IgD-negative memory B cell (primary cell): ENCODE data around the gene DNAAF8. TPM values are rescaled to one million over a fixed set of nuclear protein-coding genes. Genes with fewer than 3 reads are reported as not detected.

Experiments
- H3K27ac Mint-ChIP-seq, 3 donors: one replicate each; pipeline ENCODE4 v1.8.0; 2020 to 2022; ENCODE audit warnings: mild to moderate bottlenecking in 3 of 3, mixed read lengths in 3 of 3, moderate library complexity in 1 of 3
- H3K27me3 Mint-ChIP-seq: one replicate; pipeline ENCODE4 v1.8.0; 2021; ENCODE audit warnings: mixed read lengths
- H3K36me3 Mint-ChIP-seq: one replicate; pipeline ENCODE4 v1.8.0; 2020; ENCODE audit warnings: mild to moderate bottlenecking, mixed read lengths
- H3K4me1 Mint-ChIP-seq, 3 donors: one replicate each; pipeline ENCODE4 v1.8.0; 2020 to 2022; ENCODE audit warnings: mixed read lengths in 3 of 3, mild to moderate bottlenecking in 1 of 3
- H3K4me3 Mint-ChIP-seq, 4 donors: one replicate each; pipeline ENCODE4 v1.8.0; 2020 to 2022; ENCODE audit warnings: mild to moderate bottlenecking in 4 of 4, mixed read lengths in 4 of 4, moderate library complexity in 3 of 4
- H3K9me3 Mint-ChIP-seq, 3 donors: one replicate each; pipeline ENCODE4 v1.8.0; 2020 to 2021; ENCODE audit warnings: mixed read lengths in 3 of 3, mild to moderate bottlenecking in 1 of 3
- polyA plus RNA-seq: library from polyadenylated mRNA; unstranded; fragments of 300-500 nt; fragmentation: Illumina TruSeq; gene quantifications from one replicate; pipeline ENCODE4 v1.2.3, GENCODE V29; 2021

The DNAAF8 gene
- polyA plus RNA-seq, 1 donor from 2014 or later: 0.35 TPM

DNA sequence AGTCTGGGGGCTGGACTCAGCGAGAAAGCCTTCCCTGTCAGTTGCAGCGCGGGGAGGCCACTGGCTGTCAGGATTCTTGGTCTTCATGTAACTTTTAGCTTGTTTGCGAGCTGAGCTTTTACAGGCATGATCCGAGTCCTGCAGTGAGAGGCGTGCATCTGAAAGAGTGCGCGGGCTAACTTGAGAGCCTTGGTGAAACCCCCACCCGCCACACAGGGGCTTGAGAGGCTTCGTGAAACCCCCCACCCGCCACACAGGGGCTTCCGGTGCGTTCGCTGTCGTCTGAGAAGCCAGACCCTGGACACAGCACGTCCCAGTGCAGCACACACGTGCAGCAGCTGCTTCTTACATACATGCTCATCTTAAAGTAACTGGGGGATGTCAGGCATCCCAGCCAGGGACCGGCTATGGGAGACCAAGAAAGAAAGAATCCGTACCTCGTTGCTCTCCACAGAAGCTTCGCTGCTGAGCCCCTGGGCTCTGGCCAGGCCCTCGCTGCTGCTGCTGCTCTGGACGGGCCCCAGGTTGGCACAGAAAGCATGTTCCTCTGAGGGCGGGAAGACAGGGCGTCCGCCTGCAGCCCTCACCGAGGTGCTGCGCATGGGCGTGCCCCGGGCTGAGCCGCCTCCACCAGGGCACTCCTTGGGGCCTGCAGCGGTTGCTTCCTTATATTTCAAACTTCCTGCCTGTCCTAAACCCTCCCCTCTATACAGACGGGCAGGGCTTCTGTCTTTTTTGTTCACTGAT, 33.2 kb upstream of the DNAAF8 start:
- no peaks in the 10 kb centered on the region for H3K4me1 Mint-ChIP-seq
- peak overlapping the region in 1 of 4 donors; percentile 63 for H3K4me3 Mint-ChIP-seq
- no peaks in the 10 kb centered on the region for H3K9me3 Mint-ChIP-seq
- H3K27ac Mint-ChIP-seq: peak overlapping the region in 1 of 3 donors; percentile 29
- no peaks in the 10 kb centered on the region for H3K27me3 Mint-ChIP-seq
- H3K36me3 Mint-ChIP-seq: peaks cover 3% of the 10 kb centered on the region

- Mint-ChIP-seq H3K27me3 (no peaks in the 10 kb centered on the region), H3K27ac (peak overlapping the region in 1 of 3 donors; percentile 29), H3K4me3 (peak overlapping the region in 1 of 4 donors; percentile 8), H3K4me1 (no peaks in the 10 kb centered on the region), H3K36me3 (peaks cover 5% of the 10 kb centered on the region), H3K9me3 (no peaks in the 10 kb centered on the region)
These were observed 32.4 kb upstream of the DNAAF8 start for GRCh38 chr16:4701791-4702465.

DNA sequence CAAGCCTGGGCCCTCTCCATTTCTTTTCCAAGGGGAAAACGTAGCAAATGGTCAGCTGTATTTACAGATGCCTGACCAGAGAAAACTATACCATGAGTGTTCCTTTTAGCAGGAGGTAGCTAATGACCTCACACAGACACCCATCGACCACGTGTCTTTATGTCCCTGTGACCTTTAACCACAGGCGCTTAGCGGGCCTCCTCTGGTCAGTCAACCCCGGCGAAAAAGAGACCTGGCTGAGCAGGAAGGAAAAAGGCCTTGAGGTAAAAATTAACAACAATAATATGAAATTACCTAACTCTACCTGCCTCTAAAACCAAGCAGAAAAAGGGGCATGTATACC, 31.9 kb upstream of the DNAAF8 start:
- Mint-ChIP-seq H3K9me3 (no peaks in the 10 kb centered on the region), H3K4me3 (peak overlapping the region in 1 of 4 donors; percentile 8), H3K27me3 (no peaks in the 10 kb centered on the region), H3K36me3 (peaks cover 6% of the 10 kb centered on the region), H3K4me1 (no peaks in the 10 kb centered on the region), H3K27ac (no peak overlapping the region)

DNA sequence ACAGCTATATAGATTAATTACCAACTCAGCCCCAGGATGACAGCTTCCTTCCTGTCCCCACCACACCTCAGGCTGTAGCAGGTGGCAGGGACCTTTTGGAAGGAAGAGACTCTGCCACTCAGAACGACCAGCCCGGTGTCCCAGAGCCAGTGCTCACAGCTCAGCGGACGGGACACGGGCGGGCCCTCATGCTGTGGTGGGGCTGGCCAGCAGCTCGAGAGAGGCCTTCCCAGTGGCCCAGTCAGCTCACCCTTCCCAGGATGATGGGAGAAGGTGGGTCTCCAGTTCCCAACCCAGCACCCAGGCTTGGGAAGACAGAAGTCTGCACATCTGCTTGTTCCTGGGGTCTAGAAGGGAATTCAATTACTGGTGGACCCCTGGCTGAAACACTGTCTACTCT, 30.4 kb upstream of the DNAAF8 start:
- Mint-ChIP-seq H3K9me3 (no peaks in the 10 kb centered on the region), H3K36me3 (peaks cover 6% of the 10 kb centered on the region), H3K4me1 (no peaks in the 10 kb centered on the region), H3K4me3 (no peak overlapping the region), H3K27ac (no peak overlapping the region), H3K27me3 (no peaks in the 10 kb centered on the region)

- H3K4me3 Mint-ChIP-seq: no peak overlapping the region
- H3K9me3 Mint-ChIP-seq: no peaks in the 10 kb centered on the region
- no peaks in the 10 kb centered on the region for H3K4me1 Mint-ChIP-seq
- H3K27me3 Mint-ChIP-seq: no peaks in the 10 kb centered on the region
- peak overlapping the region in 1 of 3 donors; percentile 80 for H3K27ac Mint-ChIP-seq
- H3K36me3 Mint-ChIP-seq: peaks cover 7% of the 10 kb centered on the region
These were observed 29.8 kb upstream of the DNAAF8 start for GRCh38 chr16:4704491-4704890.

GRCh38 chr16:4704913-4705312, 29.4 kb upstream of the DNAAF8 start:
- H3K27ac Mint-ChIP-seq: peak overlapping the region in 1 of 3 donors; percentile 80
- no peaks in the 10 kb centered on the region for H3K9me3 Mint-ChIP-seq
- H3K27me3 Mint-ChIP-seq: no peaks in the 10 kb centered on the region
- H3K4me3 Mint-ChIP-seq: no peak overlapping the region
- H3K4me1 Mint-ChIP-seq: no peaks in the 10 kb centered on the region
- peaks cover 11% of the 10 kb centered on the region for H3K36me3 Mint-ChIP-seq

GRCh38 chr16:4706871-4707270, 27.5 kb upstream of the DNAAF8 start:
- H3K4me1 Mint-ChIP-seq: no peaks in the 10 kb centered on the region

DNA sequence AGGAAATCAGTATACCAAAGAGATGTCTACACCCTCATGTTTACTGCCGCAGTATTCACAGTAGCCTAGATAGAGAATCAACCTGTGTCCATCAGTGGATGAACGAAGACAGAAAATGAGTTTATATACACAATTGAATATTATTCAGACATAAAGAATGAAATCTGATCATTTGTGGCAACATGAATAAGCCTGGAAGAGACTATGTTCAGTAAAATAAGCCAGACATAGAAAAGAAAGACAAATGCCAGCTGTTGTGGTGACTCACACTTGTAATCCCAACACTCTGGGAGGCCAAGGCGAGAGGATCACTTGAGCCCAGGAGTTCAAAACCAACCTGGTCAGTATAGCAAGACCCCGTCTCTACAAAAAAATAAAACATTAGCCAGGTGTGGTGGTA, 24.9 kb upstream of the DNAAF8 start:
- no peaks in the 10 kb centered on the region for H3K27me3 Mint-ChIP-seq
- H3K36me3 Mint-ChIP-seq: peaks cover 12% of the 10 kb centered on the region

More at GRCh38 chr16:4706871-4707270, 27.5 kb upstream of the DNAAF8 start:
- Mint-ChIP-seq H3K9me3 (no peaks in the 10 kb centered on the region), H3K27ac (peak overlapping the region in 1 of 3 donors; percentile 45), H3K36me3 (peaks cover 15% of the 10 kb centered on the region), H3K27me3 (no peaks in the 10 kb centered on the region), H3K4me3 (no peak overlapping the region)

DNA sequence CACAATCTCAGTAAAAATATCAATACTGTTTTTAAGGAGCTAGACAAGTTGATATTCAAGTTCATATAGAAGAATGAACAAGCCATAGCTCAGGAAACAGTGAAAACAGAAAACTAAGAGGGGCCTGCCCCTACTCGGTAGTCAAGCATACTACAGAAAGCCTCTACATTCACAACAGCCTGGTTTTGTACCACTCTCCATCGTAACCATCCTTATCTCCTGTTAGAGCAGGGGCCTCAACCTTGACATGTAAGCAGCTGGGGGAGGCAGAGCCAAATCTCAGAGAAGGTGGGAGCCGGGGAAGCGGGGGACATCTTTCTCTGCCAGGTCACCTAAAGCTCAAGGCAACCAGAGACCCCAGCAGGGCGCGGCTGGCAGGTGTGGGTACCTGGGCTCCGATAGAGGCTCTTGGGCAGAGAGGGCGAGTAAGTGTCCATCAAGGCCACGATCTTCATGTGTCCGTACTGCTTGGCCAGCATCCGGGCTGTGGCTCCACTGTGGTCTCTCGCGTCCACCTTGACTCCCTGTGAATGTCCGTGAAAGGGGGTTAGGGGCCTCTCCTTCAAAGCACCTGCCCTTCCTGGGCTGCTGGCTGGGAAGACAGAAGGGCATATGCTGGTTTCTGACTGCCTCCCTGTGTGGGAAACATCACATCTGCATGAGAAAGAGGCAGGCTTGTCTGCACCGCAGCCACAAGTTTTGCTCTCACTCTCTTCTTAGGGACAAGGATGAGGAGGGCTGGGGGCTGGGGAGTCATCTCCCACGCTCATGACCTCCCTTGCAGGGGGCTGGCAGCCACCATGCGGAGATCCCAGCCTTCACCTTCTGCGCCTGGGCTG, 20.5 kb upstream of the DNAAF8 start:
- peak overlapping the region in 1 of 3 donors; percentile 39 for H3K27ac Mint-ChIP-seq
- no peaks in the 10 kb centered on the region for H3K9me3 Mint-ChIP-seq

More for the DNA sequence above, 24.9 kb upstream of the DNAAF8 start:
- Mint-ChIP-seq H3K4me1 (no peaks in the 10 kb centered on the region), H3K4me3 (no peak overlapping the region), H3K27ac (no peak overlapping the region), H3K9me3 (no peaks in the 10 kb centered on the region)

GRCh38 chr16:4714996-4715395, 19.3 kb upstream of the DNAAF8 start:
- Mint-ChIP-seq H3K27ac (no peak overlapping the region), H3K4me3 (no peak overlapping the region), H3K9me3 (no peaks in the 10 kb centered on the region), H3K27me3 (no peaks in the 10 kb centered on the region), H3K4me1 (peaks cover 13 to 15% (median 14%) of the 10 kb centered on the region in 3 donors), H3K36me3 (peaks cover 3% of the 10 kb centered on the region)

More for the DNA sequence above, 20.5 kb upstream of the DNAAF8 start:
- no peaks in the 10 kb centered on the region for H3K27me3 Mint-ChIP-seq
- peaks cover 9% of the 10 kb centered on the region for H3K36me3 Mint-ChIP-seq
- peaks cover 9% of the 10 kb centered on the region in 3 donors for H3K4me1 Mint-ChIP-seq
- H3K4me3 Mint-ChIP-seq: no peak overlapping the region

DNA sequence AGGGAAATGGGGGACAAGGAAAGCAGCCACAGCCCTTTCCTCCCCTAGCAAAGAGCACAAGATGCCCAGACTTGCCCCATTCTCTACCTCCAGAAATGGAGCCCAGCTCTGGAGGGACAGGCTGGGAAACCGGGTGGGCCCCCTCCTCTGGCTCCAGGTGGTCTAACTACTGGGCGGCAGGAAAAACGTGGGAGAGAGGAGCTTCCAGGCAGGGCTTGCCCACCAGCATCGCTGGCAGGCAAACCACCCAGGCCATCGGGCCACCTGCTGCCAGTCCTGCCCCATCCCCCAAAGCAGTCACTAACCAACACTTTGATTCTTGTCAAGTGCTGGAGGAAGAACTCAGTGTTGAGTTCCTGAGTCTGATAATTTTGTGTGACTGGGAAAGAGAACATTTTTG, 15.9 kb upstream of the DNAAF8 start:
- H3K27ac Mint-ChIP-seq: peak overlapping the region in 1 of 3 donors; percentile 62

GRCh38 chr16:4723071-4723767, 11.1 kb upstream of the DNAAF8 start:
- Mint-ChIP-seq H3K27me3 (no peaks in the 10 kb centered on the region), H3K36me3 (no peaks in the 10 kb centered on the region), H3K27ac (no peak overlapping the region), H3K9me3 (no peaks in the 10 kb centered on the region), H3K4me1 (peaks cover 11 to 13% (median 12%) of the 10 kb centered on the region in 3 donors), H3K4me3 (no peak overlapping the region)

More for the DNA sequence above, 15.9 kb upstream of the DNAAF8 start:
- Mint-ChIP-seq H3K4me1 (peaks cover 13 to 15% (median 14%) of the 10 kb centered on the region in 3 donors), H3K36me3 (no peaks in the 10 kb centered on the region), H3K4me3 (peak overlapping the region in 2 of 4 donors; percentile 1 to 65), H3K9me3 (no peaks in the 10 kb centered on the region), H3K27me3 (no peaks in the 10 kb centered on the region)

DNA sequence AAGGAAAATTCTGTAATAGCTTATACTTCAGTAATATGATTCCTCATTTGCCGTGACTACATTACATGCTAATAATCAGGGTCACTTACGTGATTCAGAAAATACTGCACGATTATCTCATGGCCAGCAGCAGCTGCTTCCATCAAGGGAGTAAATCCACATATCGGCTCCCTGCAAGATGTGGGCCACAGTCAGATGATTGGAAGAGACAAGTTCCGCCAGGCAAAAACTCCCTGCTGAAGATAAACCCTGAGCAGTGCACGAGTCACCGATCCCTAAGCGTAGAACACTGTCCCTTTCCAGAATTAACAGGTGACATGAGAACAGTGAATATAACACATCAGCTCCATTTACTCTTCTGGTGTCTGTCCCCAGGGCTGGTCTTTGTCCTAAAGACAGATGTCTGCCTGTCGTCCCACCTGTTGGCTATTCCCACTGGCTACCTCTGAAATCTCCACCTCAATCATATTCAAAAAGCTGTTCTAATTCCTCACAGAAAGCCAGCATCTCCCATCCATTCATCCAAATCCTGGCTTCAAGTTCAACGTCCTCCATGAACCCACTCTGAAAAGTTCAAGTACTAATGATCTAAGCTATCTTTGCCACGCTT, 9.6 kb upstream of the DNAAF8 start:
- Mint-ChIP-seq H3K4me3 (no peak overlapping the region), H3K36me3 (peaks cover 2% of the 10 kb centered on the region), H3K9me3 (no peaks in the 10 kb centered on the region), H3K27ac (no peak overlapping the region), H3K4me1 (no peaks in the 10 kb centered on the region), H3K27me3 (no peaks in the 10 kb centered on the region)

DNA sequence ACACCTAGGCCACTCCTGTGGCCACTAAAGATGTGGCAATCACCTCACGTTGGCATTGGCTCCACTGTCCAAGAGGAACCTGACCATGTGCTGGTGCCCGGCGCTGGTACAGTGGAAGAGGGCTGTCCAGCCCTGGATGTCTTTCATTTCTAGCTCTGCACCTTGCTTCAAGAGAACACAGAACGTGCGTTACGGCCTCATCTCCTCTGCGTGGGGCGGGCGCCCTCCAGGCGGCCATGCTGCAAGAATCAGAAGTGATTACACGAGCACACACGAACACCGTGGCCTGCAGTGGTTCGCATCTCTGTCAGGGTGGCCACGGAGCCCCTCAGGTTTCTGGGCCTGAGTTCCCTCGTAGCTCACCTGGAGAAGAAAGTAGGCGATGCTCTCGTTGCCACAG, 7.7 kb upstream of the DNAAF8 start:
- H3K36me3 Mint-ChIP-seq: peaks cover 2% of the 10 kb centered on the region
- peaks cover 0 to 5% (median 1%) of the 10 kb centered on the region in 3 donors for H3K4me1 Mint-ChIP-seq
- H3K4me3 Mint-ChIP-seq: no peak overlapping the region
- H3K27me3 Mint-ChIP-seq: no peaks in the 10 kb centered on the region
- H3K27ac Mint-ChIP-seq: peak overlapping the region in 2 of 3 donors; percentile 19 to 28
- H3K9me3 Mint-ChIP-seq: no peaks in the 10 kb centered on the region
